ENCODE measurements around the gene SENP3.
A peak's percentile ranks its signal among the peaks of the same experiment; 100 is the strongest.
"Not testable (repeated sequence)": the region's sequence is repeated elsewhere in the genome, so short reads cannot be mapped to it uniquely, and the experiment has no call there.

The SENP3 gene

GRCh38 chr17:7590743-7591142 lies 29.0 kb downstream of the SENP3 start:
- no peak for DNase-seq (ENCODE audit: extremely low spot score, insufficient read length, low read depth)
- no peak for FAIRE-seq

GRCh38 chr17:7591596-7591995 lies 29.9 kb downstream of the SENP3 start:
- FAIRE-seq (no peak), DNase-seq (ENCODE audit: extremely low spot score, insufficient read length, low read depth) (no peak)

- FAIRE-seq, result no peak
- no peak for DNase-seq (ENCODE audit: extremely low spot score, insufficient read length, low read depth)
Measured at GRCh38 chr17:7592422-7593021, 30.8 kb downstream of the SENP3 start.

- FAIRE-seq, result no peak
- no peak for DNase-seq (ENCODE audit: extremely low spot score, insufficient read length, low read depth)
Measured at GRCh38 chr17:7593296-7593695, 31.6 kb downstream of the SENP3 start.

GRCh38 chr17:7597561-7597960 lies 35.8 kb downstream of the SENP3 start:
- DNase-seq (ENCODE audit: extremely low spot score, insufficient read length, low read depth); FAIRE-seq: not testable (repeated sequence)

DNA sequence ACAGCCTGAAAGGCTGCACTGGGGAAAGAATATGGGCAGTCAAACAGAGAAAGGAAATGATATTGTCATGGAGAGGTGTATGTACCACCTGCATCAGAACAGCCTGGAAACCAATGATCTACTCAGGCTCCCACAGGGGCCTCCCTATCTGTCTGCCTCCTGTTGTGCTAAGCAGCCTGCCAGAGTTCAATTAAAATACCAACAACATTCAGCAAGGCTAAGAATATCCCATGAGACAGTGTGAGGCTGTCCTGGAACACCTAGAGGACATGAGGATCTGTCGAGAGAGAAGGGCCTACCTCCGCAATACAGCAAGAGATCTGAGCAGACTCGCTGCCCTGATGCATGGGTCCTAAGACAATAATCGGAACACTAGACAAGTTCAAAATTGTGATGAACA lies 44.6 kb downstream of the SENP3 start:
- FAIRE-seq, result no peak
- no peak for DNase-seq (ENCODE audit: extremely low spot score, insufficient read length, low read depth)

- DNase-seq (ENCODE audit: extremely low spot score, insufficient read length, low read depth) (no peak), FAIRE-seq (no peak)
Measured at GRCh38 chr17:7610641-7611040, 48.9 kb downstream of the SENP3 start.

DNA sequence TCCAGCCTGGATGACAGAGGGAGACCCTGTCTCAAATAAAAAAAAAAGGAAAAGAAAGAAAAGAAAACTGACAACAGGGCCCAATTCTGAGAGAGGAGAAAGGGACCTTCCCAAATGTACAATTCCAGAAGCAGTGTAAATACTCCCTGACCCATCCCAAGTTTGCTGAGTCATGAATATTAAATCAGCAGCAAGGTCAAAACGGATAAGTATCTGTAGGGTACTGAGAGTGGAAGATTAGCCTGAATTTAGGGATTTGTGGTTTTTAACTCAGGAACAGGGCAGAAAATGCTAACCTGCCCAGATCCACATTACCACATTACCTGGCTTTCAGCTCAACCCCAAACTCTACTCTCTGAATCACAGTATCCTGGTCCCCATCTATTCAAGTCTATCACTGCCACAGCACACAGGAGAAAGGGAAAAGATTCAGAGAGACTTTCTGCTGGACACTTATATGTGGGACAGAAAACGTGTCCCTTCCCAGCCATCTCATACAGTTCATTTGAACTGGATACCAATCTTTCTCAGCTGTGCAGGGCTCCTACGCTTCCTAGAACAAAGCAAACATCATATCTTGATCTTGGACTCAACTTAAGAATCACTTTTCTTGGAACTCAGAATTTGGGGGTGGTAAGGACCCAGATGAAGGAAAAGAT lies 50.0 kb downstream of the SENP3 start:
- no peak for FAIRE-seq
- no peak for DNase-seq (ENCODE audit: extremely low spot score, insufficient read length, low read depth)

GRCh38 chr17:7612294-7612640 lies 50.5 kb downstream of the SENP3 start:
- DNase-seq (ENCODE audit: extremely low spot score, insufficient read length, low read depth) (no peak), FAIRE-seq (no peak)

- DNase-seq (ENCODE audit: extremely low spot score, insufficient read length, low read depth), result no peak
- FAIRE-seq, result no peak
Measured at GRCh38 chr17:7613769-7614424, 52.2 kb downstream of the SENP3 start.

DNA sequence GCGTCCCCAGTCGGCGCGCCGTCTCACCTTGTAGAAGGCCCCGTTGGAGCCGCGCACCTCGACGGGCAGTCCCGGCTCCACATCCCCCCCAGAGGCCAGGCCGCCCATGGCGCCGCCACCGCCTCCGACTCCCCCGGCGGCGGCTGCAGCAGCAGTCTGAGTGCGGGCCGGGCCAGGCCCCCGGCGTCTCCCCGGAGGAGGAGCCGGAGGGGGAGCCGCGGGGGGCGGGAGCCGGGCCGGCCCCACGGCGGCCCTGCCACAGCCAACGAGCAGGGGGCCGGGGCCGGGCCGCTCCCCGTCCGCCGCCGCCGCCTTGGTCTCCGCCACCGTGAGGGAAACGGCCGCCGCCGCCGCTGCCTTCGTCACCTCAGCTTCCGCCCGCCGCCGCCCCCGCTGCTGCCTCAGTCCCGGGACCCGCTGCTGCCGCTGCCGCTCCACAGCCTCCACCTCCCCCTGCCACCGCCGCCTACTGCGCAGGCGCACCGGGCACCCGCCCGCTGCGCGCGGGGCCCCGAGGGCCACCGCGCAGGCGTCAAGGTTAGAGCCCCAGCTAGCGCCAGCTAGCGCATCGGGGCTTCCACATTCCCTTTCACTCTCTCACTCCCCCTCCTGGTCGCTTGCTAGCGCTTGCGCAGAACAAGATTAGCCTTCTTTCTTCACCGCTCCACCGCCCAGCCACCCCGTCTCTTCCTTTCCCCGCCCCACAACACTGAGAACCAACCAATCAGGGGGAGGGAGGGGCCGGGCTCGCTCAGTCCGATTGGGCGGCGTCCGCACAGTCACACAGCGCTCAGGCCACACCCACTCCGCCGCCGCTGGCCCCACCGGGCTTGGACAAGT lies 52.9 kb downstream of the SENP3 start, which contains the start of gene FXR2:
Gene FXR2 (minus strand): TSS at position 473 of the 840 bp plus-strand sequence. CDS start 365 bp downstream, at position 108.
- DNase-seq (ENCODE audit: extremely low spot score, insufficient read length, low read depth) (peak; percentile 99), FAIRE-seq (peak; percentile 100)

DNA sequence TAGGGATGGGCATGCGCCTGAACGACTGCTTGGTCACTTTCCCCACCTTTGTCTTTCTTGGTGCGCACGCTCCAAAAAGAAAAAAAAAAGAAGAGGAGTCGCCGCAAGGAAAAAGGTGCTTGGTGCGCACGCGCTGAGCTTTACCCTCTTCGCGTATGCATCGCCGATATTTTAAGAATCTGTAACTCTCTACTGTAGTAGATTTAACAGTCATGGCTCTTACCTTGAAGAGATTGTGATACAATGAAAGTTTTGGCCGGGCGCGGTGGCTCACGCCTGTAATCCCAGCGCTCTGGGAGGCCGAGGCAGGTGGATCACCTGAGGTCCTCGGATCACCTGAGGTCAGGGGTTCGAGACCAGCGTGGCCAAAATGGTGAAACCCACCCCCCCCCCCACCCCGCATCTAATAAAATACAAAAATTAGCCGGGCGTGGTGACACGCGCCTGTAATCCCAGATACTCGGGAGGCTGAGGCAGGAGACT lies 53.6 kb downstream of the SENP3 start:
- FAIRE-seq (no peak), DNase-seq (ENCODE audit: extremely low spot score, insufficient read length, low read depth) (no peak)

- FAIRE-seq (no peak), DNase-seq (ENCODE audit: extremely low spot score, insufficient read length, low read depth) (no peak)
Measured at GRCh38 chr17:7618608-7619007, 56.9 kb downstream of the SENP3 start.

GRCh38 chr17:7620835-7621234 lies 59.1 kb downstream of the SENP3 start:
- DNase-seq (ENCODE audit: extremely low spot score, insufficient read length, low read depth) (no peak), FAIRE-seq (no peak)

Measured in GM18507 (cell line).